RPMI8226 (cell line): Measurements from ENCODE around the gene SVOPL.

Experiments used
- DNase-seq: peaks from one replicate; pipeline ENCODE4 v3.0.0-alpha.2; 2015

The SVOPL gene

GRCh38 chr7:138602451-138602850 is 98.7 kb downstream of the SVOPL start:
- DNase-seq, result no peak

- no peak for DNase-seq
Observed at GRCh38 chr7:138595454-138595853, 105.7 kb downstream of the SVOPL start.

- no peak for DNase-seq
Observed at GRCh38 chr7:138590154-138590553, 111.0 kb downstream of the SVOPL start.

- DNase-seq, result no peak
Observed at GRCh38 chr7:138588986-138589385, 112.2 kb downstream of the SVOPL start.

- DNase-seq, result no peak
Observed at GRCh38 chr7:138587485-138587884, 113.7 kb downstream of the SVOPL start.

GRCh38 chr7:138585283-138585993 is 115.7 kb downstream of the SVOPL start:
- no peak for DNase-seq

- no peak for DNase-seq
Observed at GRCh38 chr7:138584696-138585095, 116.5 kb downstream of the SVOPL start.

- DNase-seq, result no peak
Observed at GRCh38 chr7:138584283-138584682, 116.9 kb downstream of the SVOPL start.

GRCh38 chr7:138581065-138581464 is 120.1 kb downstream of the SVOPL start:
- DNase-seq, result no peak

GRCh38 chr7:138579671-138580070 is 121.5 kb downstream of the SVOPL start:
- DNase-seq, result no peak

GRCh38 chr7:138579136-138579535 is 122.0 kb downstream of the SVOPL start:
- DNase-seq, result no peak

GRCh38 chr7:138575897-138576428 is 125.2 kb downstream of the SVOPL start:
- no peak for DNase-seq

GRCh38 chr7:138573741-138574140 is 127.4 kb downstream of the SVOPL start:
- DNase-seq, result no peak

- no peak for DNase-seq
Observed at GRCh38 chr7:138570715-138571114, 130.4 kb downstream of the SVOPL start.

GRCh38 chr7:138569418-138569817 is 131.7 kb downstream of the SVOPL start:
- DNase-seq, result no peak

- DNase-seq, result no peak
Observed at GRCh38 chr7:138568655-138569054, 132.5 kb downstream of the SVOPL start.

GRCh38 chr7:138565451-138566114 is 135.6 kb downstream of the SVOPL start:
- DNase-seq, result no peak

- DNase-seq, result no peak
Observed at GRCh38 chr7:138565071-138565450, 136.1 kb downstream of the SVOPL start.

- DNase-seq, result no peak
Observed at GRCh38 chr7:138564365-138564764, 136.8 kb downstream of the SVOPL start.

- DNase-seq, result no peak
Observed at GRCh38 chr7:138563808-138564207, 137.4 kb downstream of the SVOPL start.

- DNase-seq, result no peak
Observed at GRCh38 chr7:138559448-138559847, 141.7 kb downstream of the SVOPL start.

GRCh38 chr7:138556771-138557484 is 144.2 kb downstream of the SVOPL start:
- DNase-seq, result no peak

- no peak for DNase-seq
Observed at GRCh38 chr7:138555684-138556083, 145.5 kb downstream of the SVOPL start.

- DNase-seq, result no peak
Observed at GRCh38 chr7:138554674-138555073, 146.5 kb downstream of the SVOPL start.
